Immature natural killer cell (primary cell): ENCODE results near the gene PPP3CA. TPM values are rescaled to one million over a fixed set of nuclear protein-coding genes. Genes with fewer than 3 reads are reported as not detected.

Experiments
- DNase-seq, 3 donors: peaks; one replicate each; pipeline ENCODE4 v3.0.0; 2022; ENCODE audit warnings: mixed read lengths in 1 of 3
- H3K27ac Mint-ChIP-seq, 6 donors: one replicate each; pipeline ENCODE4 v1.8.0; 2020; ENCODE audit warnings: mixed read lengths in 6 of 6, mild to moderate bottlenecking in 5 of 6, inconsistent platforms in 4 of 6, moderate library complexity in 3 of 6
- H3K27me3 Mint-ChIP-seq, 3 donors: one replicate each; pipeline ENCODE4 v1.8.0; 2020 to 2021; ENCODE audit warnings: low read depth in 3 of 3, mild to moderate bottlenecking in 3 of 3, mixed read lengths in 3 of 3, moderate library complexity in 3 of 3, inconsistent platforms in 1 of 3
- H3K36me3 Mint-ChIP-seq, 3 donors: one replicate each; pipeline ENCODE4 v1.8.0; 2020; ENCODE audit warnings: mixed read lengths in 3 of 3, inconsistent platforms in 2 of 3, mild to moderate bottlenecking in 2 of 3
- H3K4me1 Mint-ChIP-seq, 2 donors: one replicate each; pipeline ENCODE4 v1.8.0; 2020; ENCODE audit warnings: inconsistent platforms in 2 of 2, mild to moderate bottlenecking in 2 of 2, mixed read lengths in 2 of 2, moderate library complexity in 1 of 2
- H3K4me3 Mint-ChIP-seq, 5 donors: one replicate each; pipeline ENCODE4 v1.8.0; 2020; ENCODE audit warnings: mild to moderate bottlenecking in 5 of 5, mixed read lengths in 5 of 5, inconsistent platforms in 3 of 5, moderate library complexity in 3 of 5
- H3K9me3 Mint-ChIP-seq, 6 donors: one replicate each; pipeline ENCODE4 v1.8.0; 2020; ENCODE audit warnings: mild to moderate bottlenecking in 6 of 6, mixed read lengths in 6 of 6, inconsistent platforms in 4 of 6, moderate library complexity in 3 of 6
- polyA plus RNA-seq, 3 donors: library from polyadenylated mRNA; unstranded; fragments of 300-500 nt; fragmentation: Illumina TruSeq; gene quantifications; one replicate each; pipeline ENCODE4 v1.2.3, GENCODE V29; 2021

The PPP3CA gene
- polyA plus RNA-seq, 3 donors from 2014 or later, result 9.4 to 13.6 (median 10.8) TPM

DNA sequence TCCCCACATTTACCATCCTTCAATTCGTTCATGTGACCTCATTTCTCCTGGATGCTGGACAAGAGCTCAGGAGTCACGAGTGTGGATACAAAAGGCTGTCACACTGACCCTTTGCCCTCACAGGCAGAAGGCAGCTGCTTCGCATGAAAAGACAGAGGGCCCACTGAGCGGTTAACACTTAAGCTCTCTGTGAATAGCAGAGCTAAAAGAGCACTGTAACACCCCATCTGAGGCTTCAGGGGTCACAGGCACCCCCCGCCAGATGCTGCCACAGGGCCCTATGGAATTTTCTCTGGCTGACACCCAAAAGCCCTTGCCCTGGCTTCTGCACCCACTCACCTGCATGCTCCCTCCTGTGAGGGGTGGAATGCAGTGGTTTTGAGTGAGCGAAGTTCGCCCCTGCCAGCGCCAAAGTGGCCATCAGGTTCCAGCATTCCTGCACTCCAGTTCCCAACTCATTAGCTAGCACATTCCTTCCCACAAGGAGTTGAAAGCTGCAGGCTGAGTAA is 360.9 kb downstream of the PPP3CA start:
- Mint-ChIP-seq H3K36me3 (no peaks in the 10 kb centered on the region), H3K4me3 (no peak overlapping the region), H3K9me3 (no peaks in the 10 kb centered on the region), H3K4me1 (peaks cover 16 to 19% of the 10 kb centered on the region in 2 donors), H3K27me3 (peaks cover 0 to 3% (median 0%) of the 10 kb centered on the region in 3 donors), H3K27ac (no peak overlapping the region)
- DNase-seq, result no peak

GRCh38 chr4:100985576-100985975 is 361.8 kb downstream of the PPP3CA start:
- Mint-ChIP-seq H3K36me3 (no peaks in the 10 kb centered on the region), H3K4me1 (peaks cover 21 to 25% of the 10 kb centered on the region in 2 donors), H3K9me3 (no peaks in the 10 kb centered on the region), H3K4me3 (no peak overlapping the region), H3K27me3 (peaks cover 0 to 3% (median 0%) of the 10 kb centered on the region in 3 donors), H3K27ac (no peak overlapping the region)
- DNase-seq, result no peak

DNA sequence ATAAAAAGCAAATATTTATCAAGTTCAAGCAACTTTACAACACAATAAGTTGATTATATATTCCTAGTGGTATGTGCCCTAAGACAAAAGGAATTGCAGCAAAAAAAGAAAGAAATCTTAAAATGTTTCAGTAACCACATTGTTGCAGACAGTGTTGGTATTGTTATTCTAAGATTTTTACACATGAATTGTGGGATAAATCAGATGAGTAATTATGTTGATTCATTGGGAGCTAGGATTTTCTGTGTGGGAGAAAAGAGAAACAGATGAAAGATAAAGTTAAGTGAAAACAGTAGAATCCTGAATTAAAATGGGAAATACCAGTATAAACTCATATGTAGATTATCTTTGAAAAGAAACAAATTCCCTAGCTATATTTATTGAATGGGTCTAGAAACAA is 362.4 kb downstream of the PPP3CA start:
- H3K27ac Mint-ChIP-seq, result no peak overlapping the region
- DNase-seq, result no peak
- H3K9me3 Mint-ChIP-seq, result no peaks in the 10 kb centered on the region
- no peak overlapping the region for H3K4me3 Mint-ChIP-seq
- peaks cover 21 to 25% of the 10 kb centered on the region in 2 donors for H3K4me1 Mint-ChIP-seq
- H3K27me3 Mint-ChIP-seq, result peaks cover 0 to 3% (median 0%) of the 10 kb centered on the region in 3 donors
- no peaks in the 10 kb centered on the region for H3K36me3 Mint-ChIP-seq

- H3K4me3 Mint-ChIP-seq, result no peak overlapping the region
- DNase-seq, result no peak
- H3K27me3 Mint-ChIP-seq, result peaks cover 0 to 3% (median 2%) of the 10 kb centered on the region in 3 donors
- H3K36me3 Mint-ChIP-seq, result peaks cover 0 to 4% (median 0%) of the 10 kb centered on the region in 3 donors
- peaks cover 21 to 25% of the 10 kb centered on the region in 2 donors for H3K4me1 Mint-ChIP-seq
- no peaks in the 10 kb centered on the region for H3K9me3 Mint-ChIP-seq
- H3K27ac Mint-ChIP-seq, result no peak overlapping the region
Measured at GRCh38 chr4:100983426-100983825, 363.9 kb downstream of the PPP3CA start.

DNA sequence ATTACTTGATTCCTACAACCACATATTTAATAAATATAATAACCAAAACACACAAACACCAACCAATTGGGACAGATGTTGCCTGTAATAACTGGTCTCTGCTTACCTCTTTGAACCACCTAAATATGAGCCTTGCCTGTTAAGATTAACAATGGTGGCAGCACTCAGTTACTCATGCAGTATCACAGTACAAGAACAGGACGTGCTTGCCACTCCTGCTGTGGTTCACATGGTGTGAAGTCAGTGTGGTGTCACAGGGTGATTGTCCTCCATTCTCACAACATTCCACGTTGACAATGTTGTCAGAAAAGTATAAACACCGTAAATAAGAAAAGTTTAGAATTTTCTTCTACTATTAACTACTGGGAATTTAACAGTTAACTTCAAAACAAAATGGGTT is 365.0 kb downstream of the PPP3CA start:
- peaks cover 2 to 3% (median 2%) of the 10 kb centered on the region in 3 donors for H3K27me3 Mint-ChIP-seq
- H3K4me3 Mint-ChIP-seq, result peak overlapping the region in 2 of 5 donors; percentile 3 to 4
- no peak overlapping the region for H3K27ac Mint-ChIP-seq
- DNase-seq, result peak in 2 of 3 donors; percentile 18 to 19
- no peaks in the 10 kb centered on the region for H3K9me3 Mint-ChIP-seq
- H3K4me1 Mint-ChIP-seq, result peaks cover 21 to 25% of the 10 kb centered on the region in 2 donors
- H3K36me3 Mint-ChIP-seq, result peaks cover 0 to 4% (median 0%) of the 10 kb centered on the region in 3 donors

- peak overlapping the region in 2 of 5 donors; percentile 16 to 42 for H3K4me3 Mint-ChIP-seq
- H3K36me3 Mint-ChIP-seq, result peaks cover 0 to 4% (median 0%) of the 10 kb centered on the region in 3 donors
- peaks cover 21 to 25% of the 10 kb centered on the region in 2 donors for H3K4me1 Mint-ChIP-seq
- DNase-seq, result peak in 1 of 3 donors; percentile 11
- peak overlapping the region in 1 of 6 donors; percentile 11 for H3K27ac Mint-ChIP-seq
- no peaks in the 10 kb centered on the region for H3K9me3 Mint-ChIP-seq
- peaks cover 2 to 3% (median 2%) of the 10 kb centered on the region in 3 donors for H3K27me3 Mint-ChIP-seq
Measured at GRCh38 chr4:100981447-100982204, 365.7 kb downstream of the PPP3CA start.

DNA sequence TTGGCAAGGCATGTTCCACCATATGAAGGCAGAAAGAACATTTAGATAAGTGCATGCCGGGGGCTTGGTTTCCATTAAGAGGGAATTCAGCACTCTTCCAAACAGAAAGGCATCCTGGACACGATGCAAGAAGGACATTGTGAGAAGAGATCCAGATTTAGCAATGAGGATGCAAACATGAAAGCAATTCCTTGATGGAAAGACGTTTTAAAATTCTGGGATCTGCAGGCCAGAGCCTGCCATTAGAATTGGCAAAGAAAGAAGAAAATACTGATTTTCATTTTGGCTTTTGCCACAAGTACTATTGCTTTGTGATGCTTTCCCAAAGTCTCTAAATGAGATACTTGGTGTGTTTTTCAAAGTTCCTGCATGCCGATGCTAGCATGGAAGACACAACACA is 367.6 kb downstream of the PPP3CA start:
- peaks cover 21 to 25% of the 10 kb centered on the region in 2 donors for H3K4me1 Mint-ChIP-seq
- H3K27me3 Mint-ChIP-seq, result peaks cover 0 to 2% (median 2%) of the 10 kb centered on the region in 3 donors
- DNase-seq, result no peak
- no peak overlapping the region for H3K4me3 Mint-ChIP-seq
- H3K36me3 Mint-ChIP-seq, result peaks cover 0 to 4% (median 0%) of the 10 kb centered on the region in 3 donors
- no peak overlapping the region for H3K27ac Mint-ChIP-seq
- H3K9me3 Mint-ChIP-seq, result no peaks in the 10 kb centered on the region

DNA sequence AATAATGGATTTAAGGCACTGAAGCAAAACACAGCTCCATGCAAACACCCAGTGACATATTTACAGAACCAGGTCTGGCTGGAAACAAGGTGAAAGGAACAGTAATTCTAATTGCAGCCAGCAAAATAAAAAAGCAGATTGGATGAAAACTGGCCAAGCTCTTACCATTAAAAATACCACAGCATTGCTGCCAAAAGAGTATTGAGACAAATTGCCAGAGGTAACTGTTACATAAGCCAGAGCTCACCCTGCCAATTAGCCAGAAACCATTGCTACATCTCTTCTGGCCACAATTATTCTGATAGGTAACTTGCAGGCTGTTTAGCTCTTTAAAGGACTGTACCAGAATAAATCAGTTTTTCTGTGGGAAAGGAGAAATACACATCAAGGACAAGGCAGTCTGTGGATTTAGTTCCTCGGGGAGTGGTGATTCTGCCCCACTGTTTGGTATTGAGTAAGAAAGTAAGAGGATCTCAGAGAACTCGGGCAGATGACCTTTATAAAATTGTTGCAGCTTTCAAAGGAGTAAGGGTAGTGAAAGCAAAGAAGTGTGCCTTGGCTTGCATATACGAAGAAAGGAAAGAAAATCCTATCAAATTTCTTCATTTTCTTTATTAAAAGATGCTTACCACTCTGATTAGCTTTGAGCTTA is 369.5 kb downstream of the PPP3CA start:
- no peak overlapping the region for H3K4me3 Mint-ChIP-seq
- H3K9me3 Mint-ChIP-seq, result no peaks in the 10 kb centered on the region
- H3K4me1 Mint-ChIP-seq, result peaks cover 19 to 21% of the 10 kb centered on the region in 2 donors
- H3K27me3 Mint-ChIP-seq, result peaks cover 0 to 2% (median 2%) of the 10 kb centered on the region in 3 donors
- H3K36me3 Mint-ChIP-seq, result peaks cover 0 to 4% (median 0%) of the 10 kb centered on the region in 3 donors
- no peak overlapping the region for H3K27ac Mint-ChIP-seq
- DNase-seq, result no peak

GRCh38 chr4:100977274-100977673 is 370.1 kb downstream of the PPP3CA start:
- H3K4me3 Mint-ChIP-seq, result no peak overlapping the region
- H3K9me3 Mint-ChIP-seq, result no peaks in the 10 kb centered on the region
- DNase-seq, result no peak
- H3K36me3 Mint-ChIP-seq, result peaks cover 0 to 4% (median 0%) of the 10 kb centered on the region in 3 donors
- no peak overlapping the region for H3K27ac Mint-ChIP-seq
- peaks cover 0 to 2% (median 2%) of the 10 kb centered on the region in 3 donors for H3K27me3 Mint-ChIP-seq
- H3K4me1 Mint-ChIP-seq, result peaks cover 13 to 15% of the 10 kb centered on the region in 2 donors
